SHP77 treated with DMSO at 0.1 percent for 48 hours (cell line): ENCODE data around the gene THYN1.
A peak's percentile ranks its signal among the peaks of the same experiment; 100 is the strongest.
"Not testable (repeated sequence)": the region's sequence is repeated elsewhere in the genome, so short reads cannot be mapped to it uniquely, and the experiment has no call there.

Experiments
- DNase-seq: peaks from one replicate; lab custom pipeline; 2025; lab: John Stamatoyannopoulos, UW

The THYN1 gene

DNA sequence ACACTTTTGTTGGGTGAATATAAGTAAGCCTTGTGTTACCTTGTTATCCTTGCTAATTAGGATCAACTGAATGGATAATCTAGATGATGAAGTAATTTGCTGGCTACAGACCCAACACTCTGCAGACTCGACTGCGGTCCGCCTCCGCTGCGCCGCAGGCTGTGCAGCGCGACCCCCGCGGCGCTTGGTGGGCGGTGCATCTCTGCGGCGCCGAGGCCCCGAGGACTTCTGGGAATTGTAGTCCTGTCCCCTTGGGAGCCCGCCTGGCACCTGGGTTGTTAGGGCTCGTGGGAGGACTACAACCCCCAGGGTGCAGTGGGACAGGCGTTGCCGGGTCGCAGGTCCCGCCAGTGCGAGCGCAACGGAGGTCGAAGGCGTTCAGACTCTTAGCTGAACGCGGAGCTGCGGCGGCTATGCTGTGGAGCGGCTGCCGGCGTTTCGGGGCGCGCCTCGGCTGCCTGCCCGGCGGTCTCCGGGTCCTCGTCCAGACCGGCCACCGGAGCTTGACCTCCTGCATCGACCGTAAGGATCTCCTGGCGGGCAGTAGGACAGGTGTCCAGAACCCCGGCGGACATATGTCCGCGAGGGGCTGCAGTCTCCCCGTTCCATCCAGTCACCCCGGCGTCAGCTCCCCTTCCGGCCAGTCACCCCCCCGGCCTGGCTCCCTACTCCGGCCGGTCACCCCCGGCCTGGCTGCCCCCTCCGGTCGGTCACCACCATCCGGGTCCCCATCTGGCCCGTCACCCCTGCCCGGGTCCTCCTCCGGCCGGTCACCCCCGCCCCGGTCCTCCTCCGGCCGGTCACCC, at the start of gene THYN1, which contains the start of gene ACAD8:
THYN1 (minus strand) TSS at position 165 of the 806 bp plus-strand sequence. CDS start 470 bp downstream, outside the sequence.
ACAD8 (plus strand) TSS at position 381 of the 806 bp plus-strand sequence; CDS start at position 414, 33 bp downstream.
- DNase-seq: peak; percentile 90

DNA sequence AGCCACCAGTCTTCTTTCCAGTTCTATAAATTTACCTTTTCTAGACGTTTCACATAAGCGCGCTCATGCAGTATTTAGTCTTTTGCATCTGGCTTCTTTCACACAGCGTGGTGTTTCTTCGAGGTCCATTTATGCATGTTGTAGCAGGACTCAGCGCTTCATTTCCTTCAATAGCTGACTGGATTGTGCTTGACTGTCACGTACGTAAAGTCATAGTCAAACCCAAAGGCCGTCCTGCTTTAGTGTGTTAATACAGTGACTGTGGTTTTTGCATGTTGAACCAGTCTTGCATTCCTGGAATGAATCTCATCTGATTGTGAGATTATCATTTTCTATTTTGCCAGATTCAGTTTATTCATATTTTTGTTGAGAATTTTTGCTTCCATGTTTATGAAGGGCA, 41.5 kb upstream of the THYN1 start:
- DNase-seq: no peak

DNA sequence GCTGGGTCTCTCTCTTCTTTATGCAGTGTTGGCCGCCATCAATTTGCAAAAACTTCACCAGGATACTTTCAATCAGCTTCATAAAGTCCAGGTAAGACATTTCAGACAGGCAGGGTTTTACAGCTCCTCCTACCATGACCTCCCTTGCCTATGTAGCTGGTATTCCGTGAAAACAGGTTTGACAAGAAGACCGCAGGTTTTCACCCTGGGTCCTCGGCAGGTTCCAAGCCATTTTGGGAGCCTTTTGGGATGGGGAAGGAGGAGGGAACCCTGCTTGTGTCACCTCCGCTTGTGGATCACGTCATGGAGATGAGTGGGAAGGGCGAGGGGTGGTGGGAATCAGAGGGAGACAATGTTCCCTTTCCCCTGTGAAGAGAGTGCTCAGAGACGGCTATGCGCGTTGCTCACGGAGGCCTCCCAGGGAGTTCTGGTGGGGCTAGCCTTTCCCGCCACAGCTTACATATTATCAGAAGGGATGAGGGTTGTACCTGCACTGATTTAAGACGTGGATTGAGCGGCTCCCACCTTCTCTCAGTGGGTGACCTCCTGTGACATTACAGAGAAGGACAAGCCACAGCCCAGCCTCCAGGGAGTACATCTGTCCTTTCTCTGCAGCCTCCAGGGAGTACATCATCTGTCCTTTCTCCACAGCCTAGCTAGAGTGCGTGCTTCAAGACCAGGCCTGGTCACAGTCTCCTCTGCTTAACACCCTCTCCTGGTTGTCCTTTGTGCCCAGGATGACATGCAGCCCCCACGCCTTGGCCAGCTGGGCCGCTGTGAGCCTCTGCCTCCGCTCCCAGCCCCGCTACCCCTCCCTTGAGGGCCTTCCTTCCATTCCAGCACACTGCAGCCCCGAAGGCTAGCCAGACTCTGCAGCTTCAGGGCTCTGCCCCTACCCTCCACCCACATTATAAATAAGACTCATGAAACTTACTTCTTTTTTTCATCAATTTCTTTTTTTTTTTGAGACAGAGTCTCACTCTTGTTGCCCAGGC, 40.3 kb upstream of the THYN1 start:
- DNase-seq: no peak

DNA sequence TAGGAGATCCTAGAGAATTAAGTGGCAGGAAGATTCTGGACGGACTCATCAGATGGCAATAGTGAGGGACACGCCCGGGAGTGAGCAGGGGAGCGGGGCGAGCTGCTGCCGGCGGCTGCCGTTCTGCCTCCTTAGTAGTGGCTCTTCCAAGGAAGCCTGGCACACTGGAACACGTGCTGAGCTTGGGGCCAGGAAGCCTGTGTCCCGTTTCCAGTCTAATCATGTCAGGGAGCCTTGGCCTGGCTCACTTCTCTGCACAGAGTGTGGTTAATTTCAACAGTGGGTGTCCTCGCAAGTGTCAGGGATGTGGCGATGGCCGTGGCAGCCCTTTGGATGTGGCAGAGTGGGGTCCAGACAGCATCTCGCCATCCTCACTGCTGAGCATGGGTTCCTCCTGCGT, 39.5 kb upstream of the THYN1 start:
- no peak for DNase-seq

DNA sequence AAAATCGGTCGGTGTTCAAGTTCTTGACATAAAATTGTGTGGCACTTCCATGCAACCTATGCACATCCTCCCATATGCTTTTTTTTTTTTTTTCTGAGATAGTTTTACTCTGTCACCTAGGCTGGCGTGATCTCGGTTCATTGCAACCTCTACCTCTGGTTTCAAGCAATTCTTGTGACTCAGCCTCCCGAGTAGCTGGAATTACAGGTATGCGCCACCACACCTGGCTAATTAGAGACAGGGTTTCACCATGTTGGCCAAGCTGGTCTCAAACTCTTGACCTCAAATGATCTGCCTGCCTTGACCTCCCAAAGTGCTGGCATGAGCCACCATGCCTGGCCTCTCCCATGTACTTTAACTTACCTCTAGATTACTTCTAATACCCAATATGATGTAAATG, 38.0 kb upstream of the THYN1 start:
- DNase-seq: no peak

DNA sequence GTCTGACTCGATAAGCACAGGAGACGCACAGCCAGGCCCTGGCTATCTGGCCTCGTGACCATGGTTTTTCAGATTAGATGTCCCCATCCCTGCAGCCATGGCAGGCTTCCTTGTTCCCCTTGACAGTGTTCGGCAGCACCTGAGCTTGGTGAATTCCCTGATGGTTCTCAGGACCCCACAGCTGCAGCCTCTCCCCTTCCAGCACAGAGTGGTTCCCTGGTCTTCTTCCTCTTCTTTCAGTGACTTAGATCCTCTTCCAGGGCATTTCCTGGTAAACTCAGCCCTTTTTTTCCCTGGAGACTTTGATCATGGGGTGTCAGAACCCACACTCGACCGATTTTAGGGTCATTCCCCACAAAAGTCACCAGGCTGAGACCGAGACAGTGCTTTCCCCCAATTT, 37.5 kb upstream of the THYN1 start:
- DNase-seq: no peak

DNA sequence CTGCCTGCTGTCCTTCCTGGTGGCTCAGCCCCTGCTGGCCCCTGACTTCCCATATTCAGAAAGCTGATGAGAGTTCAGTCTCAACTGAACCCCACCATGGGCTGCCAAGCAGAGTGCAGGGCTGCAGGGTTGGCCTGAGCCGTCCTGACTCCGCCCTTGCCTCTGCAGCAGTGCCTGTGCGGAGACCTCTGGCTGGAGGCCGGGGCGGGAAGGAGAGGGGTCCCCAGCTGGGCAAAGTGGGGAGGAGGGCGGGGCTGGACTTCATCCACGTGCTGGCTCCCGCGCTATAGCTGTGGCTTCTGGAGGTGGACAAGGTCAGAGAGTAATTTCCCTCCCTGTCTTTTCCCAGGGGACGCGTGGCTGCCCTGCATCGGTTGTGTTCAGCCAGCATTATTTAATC, 36.6 kb upstream of the THYN1 start:
- DNase-seq: no peak

DNA sequence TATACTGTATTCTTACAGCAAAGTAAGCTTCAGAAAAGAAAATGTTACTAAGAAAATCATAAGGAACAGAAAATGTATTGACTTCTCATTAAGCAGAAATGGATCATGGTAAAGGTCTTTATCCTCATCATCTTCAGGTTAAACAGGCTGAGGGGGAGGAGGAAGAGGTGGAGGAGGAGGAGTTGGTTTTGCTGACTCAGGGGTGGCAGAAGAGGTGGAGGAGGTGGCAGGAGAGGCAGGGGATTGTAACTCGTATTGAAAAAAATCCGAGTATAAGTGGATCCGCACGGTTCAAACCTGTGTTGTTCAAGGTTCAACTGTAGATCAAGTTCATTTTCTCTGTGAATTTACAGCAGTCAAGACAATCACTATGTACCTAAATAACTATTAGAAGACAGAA, 36.0 kb upstream of the THYN1 start:
- no peak for DNase-seq

DNA sequence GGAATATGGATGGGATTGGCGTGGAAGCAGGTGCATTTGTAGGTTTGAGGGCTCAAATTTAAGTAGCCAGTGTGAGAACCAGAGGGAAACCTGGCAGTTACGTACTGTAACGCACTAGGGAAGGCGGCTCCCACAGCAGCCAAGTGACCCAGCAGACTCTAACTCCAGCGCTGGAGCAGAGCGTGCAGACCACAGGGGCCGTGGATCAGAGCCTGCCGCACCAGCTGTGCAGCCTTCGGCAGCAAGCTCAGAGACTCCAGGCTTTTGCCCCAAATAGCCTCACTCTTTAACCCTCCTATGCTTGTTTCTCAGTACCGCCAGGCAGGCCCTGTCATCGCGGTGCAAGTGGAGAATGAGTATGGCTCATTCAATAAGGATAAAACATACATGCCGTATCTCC, 35.3 kb upstream of the THYN1 start:
- no peak for DNase-seq

DNA sequence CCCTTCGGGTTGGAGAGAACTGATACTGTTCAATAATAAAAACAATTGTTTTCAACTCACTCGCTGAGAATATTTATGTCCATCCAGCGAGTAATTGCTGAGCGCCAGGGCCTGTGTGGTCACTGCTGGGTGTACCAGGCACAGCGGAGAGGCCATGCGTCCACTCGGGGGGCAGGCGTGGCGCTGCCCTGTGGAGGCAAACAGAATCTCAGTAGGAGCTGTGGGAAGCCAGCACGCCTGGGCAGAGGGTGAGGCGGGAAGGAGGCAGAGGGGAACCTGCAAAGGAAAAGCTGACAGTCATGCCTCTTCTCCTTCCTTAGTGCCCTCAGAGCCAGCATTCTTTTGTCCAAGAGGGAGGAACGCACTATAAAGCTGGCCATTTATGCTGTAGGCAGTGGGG, 34.4 kb upstream of the THYN1 start:
- DNase-seq: no peak

DNA sequence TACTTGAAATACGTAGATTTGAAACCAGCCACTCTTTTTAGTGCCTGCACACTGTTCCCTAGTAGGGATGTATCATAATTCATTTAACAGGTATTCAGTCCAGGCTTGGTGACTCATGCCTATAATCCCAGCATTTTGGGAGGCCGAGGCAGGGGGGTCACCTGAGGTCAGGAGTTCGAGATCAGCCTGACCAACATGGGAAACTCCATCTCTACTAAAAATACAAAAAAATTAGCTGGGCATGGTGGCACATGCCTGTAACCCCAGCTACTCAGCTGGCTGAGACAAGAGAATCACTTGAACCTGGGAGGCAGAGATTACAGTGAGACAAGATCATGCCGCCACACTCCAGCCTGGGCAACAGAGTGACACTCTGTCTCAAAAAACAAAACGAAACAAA, 31.2 kb upstream of the THYN1 start:
- DNase-seq: not testable (repeated sequence)

DNA sequence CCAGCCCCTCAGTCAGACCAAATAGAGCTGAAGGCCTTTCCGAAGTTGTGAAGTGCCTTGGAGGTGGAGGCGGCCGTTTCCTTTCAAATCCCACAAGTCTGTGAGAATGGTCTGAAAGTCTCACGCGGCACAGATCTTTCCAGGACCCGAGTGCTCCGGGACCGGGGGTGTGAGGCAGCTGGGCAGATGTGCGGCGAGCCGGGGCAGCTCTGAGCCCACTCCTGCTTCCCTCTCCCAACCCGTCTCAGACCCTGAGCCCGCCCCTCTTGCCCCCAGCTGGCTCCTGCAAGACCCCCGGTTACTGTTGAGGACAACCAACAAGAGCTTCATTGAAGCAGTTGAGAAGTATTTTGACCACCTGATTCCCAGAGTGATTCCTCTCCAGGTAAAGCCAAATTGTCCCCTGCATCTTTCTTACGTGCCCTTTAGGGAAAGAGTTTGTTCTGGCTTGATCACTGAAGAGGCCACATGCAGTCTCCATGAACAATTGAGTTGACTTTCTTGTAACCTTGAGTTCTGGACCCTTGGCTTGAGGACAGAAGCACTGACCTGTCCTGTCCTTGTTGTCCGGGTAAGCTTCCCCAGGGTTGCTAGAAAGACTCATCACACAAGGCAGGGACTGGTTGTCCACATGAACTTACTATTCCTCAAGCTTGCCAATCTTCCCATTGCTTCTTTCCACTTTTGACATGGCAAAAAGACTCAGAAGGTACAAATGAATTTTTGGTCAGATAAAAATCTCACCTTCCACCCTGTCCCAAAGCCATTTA, 30.5 kb upstream of the THYN1 start:
- no peak for DNase-seq

DNA sequence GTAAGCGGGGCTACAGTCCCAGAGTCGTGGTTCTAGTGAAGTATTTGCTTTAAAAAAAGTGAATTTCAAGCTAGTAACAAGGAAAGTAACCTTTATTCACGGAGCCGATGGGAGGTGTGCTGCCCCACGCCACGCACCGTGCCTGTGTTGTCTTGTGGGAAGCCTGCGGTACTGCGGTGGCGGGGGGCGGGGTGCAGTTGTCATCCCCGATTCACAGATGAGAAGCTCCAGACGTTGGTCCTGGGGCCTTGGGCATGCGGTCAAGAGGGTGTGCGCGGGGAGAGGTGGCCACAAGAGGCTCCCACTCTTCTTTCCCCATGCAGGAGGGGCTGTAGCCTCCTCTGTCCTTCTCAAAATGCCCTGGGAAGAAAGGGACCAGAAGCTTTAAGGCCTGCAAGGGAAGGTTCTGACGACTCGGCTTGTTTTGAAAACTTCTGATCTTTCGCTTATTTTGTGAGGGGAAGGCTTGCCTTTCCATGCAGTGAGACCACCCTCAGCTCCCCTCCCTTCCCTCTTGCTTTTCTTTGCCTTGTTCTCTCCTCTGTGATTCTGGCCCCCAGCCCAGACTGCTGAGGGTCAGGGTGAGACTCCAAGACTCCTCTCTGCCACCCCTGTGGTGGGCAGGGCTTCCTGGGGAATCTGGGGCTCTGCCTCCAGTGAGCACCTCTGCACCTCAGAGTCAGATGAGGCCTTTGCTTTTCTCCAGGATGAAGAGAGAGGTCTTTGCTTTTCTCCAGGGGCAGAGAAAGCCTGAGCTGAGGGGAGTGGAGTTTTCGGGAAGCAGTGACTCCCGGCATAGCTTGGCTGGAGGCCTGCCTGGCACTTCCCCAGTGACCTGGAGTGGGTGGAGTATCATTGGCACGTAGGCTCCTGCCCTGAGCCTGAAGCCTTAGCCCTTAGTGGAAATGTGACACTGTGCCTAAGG, 29.2 kb upstream of the THYN1 start:
- no peak for DNase-seq

DNA sequence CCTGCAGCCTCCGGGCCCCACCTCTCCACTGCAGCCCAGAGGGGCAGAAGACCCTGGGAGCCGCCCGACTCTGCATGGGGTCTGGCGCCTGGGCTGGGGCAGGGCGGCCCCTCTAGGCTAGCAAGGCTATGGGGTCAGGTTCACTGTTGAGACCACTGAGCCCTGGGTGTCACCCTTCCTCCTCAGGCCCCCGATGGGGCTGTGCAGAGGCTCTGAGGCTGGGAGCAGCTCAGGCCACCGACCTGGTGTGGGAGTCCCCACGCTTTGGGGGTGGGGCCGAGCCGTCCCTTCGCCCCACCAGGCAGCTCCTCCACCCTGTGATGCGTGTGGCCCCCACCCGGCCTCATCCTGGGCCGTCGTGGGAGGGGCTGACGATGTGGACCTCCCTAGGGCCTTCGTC, 28.5 kb upstream of the THYN1 start:
- DNase-seq: not testable (repeated sequence)

DNA sequence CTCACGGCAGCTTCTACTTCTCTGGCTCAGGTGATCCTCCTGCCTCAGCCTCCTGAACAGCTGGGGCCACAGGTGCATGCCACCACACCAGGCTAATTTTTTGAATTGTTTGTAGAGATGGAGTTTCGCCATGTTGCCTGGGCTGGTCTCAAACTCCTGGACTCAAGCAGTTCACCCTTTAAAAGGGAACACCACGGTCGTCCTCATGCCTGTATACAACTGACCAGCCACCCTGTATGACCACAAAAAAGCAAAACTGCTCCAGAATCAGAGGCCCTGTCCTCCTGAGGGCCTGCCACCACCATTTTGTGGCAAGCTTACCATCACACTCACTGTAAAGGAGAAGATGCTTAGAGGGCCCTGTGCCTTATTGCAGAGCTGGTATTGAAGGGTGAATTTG, 25.2 kb upstream of the THYN1 start:
- no peak for DNase-seq

DNA sequence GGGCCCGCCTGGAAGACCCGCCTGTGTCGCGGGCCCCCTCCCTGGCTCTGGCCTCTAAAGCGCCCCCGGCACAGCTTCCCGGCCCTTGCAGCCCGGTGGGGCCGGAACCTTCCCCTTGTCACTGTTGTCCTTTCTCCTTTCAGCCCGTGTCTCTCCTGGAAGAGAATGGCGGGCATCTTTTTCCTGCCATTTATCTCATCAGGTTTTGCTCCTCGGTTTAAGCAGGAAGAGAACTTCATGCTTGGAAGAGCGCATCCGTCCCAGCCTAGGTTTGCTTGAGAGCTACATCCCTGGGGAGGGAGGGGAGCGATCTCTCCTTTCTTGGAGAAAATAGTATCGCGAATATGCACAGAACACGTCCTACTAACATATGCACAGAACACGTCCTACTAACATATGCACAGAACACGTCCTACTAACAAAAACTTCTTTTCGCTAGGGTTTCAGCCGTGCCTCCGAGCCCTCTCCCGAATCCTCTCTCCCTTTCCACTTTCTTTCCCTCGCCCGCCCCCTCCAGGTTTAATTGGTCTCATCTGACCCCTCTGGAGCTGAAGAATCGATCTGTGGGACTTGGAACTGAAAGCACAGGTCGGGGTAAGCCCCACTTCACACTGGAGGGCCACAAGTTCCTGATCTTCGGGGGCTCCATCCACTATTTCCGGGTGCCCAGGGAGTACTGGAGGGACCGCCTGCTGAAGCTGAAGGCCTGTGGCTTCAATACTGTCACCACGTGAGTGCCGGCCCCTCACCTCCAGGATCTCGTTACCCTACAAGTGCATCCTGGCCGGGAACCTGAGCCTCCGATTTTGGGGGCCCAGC, 24.2 kb upstream of the THYN1 start:
- no peak for DNase-seq

DNA sequence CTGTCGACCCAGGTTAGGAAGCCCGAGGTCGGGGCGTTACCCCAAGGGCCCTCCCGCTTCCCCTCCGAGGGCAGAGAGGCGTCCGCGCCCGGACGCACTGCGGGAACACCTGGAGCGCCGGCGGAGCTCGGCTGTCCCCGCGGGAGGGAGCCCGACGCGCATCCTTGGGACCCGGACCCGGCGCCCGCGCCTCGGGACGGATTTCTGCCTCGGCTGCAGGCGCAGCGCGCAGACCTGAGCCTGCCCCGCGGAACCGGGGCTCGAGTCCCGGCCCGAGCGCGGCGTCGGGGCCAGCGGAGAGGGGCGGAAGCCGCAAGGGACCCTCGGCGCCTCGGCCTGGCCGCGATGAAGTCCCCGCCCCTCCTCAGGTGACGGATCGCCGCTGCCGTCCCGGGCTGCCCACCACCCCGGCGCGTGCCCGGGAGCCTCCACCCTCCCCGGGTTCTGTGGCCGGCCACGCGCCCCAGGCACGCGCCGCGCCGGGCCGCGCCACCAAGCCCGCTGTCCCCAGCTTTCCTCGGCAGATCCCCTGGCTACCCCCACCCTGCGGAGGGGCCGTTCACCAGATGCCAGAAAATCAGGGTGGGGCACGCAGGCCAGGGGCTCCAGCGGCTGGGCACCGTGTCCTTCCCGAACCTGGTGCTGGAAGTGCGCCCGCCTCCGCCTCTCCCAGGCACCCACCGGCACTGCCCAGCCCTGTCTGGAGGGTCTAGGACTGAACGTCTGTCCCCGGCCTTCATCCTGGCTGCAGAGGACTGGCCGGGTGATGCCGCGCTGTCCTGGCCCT, 23.4 kb upstream of the THYN1 start:
- DNase-seq: no peak

DNA sequence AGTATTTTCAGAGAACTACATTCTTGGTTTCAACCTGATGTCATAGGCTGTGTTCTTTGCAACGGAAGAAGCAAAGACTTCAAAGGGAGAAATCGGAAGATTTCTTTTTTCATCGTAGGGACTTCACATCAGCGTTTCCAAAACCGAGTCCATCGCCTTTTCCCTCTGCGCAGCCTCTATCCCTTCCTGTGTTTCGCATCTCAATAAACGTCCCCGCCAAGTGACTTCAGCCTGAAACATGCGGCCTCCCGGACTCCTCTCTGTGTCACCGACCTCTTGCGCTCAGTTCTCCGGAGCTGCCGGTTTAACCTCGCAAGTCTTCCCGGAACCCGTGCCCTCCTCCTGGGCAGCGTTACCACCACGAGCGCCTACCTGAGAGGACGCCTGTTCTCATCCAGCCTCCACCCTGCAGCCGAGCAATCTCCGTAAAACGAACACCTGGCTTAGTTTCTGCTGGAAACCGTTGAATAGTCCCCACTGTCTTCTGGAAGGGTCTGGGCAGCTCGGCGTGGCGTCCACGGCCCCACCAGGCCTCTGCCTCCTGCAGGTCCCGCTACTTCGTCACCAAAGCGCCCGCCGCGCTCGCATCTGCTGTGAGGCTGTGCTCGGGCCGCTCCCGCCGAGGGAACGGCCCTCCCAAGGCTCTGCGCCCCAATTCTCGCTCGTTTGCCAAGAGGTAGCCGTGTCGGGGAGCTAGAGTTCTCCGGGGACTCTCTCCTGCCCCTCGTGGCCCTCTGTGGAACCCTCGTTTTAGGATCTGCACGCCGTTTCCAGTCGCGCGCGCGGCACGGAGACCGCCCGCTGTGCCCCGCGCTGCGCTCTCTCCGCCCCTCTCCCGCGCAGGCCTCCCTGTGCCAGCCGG, 22.6 kb upstream of the THYN1 start, which contains the start of gene GLB1L3:
GLB1L3 (plus strand) TSS at position 846 of the 862 bp plus-strand sequence. CDS start 362 bp downstream, outside the sequence.
- no peak for DNase-seq
